GF-D8 (cell line): ENCODE measurements around the gene PLEKHN1.
"Not testable (repeated sequence)": the region's sequence is repeated elsewhere in the genome, so short reads cannot be mapped to it uniquely, and the experiment has no call there.

Experiments used
- DNase-seq: peaks from one replicate; lab custom pipeline; 2025; lab: John Stamatoyannopoulos, UW

PLEKHN1 gene

DNA sequence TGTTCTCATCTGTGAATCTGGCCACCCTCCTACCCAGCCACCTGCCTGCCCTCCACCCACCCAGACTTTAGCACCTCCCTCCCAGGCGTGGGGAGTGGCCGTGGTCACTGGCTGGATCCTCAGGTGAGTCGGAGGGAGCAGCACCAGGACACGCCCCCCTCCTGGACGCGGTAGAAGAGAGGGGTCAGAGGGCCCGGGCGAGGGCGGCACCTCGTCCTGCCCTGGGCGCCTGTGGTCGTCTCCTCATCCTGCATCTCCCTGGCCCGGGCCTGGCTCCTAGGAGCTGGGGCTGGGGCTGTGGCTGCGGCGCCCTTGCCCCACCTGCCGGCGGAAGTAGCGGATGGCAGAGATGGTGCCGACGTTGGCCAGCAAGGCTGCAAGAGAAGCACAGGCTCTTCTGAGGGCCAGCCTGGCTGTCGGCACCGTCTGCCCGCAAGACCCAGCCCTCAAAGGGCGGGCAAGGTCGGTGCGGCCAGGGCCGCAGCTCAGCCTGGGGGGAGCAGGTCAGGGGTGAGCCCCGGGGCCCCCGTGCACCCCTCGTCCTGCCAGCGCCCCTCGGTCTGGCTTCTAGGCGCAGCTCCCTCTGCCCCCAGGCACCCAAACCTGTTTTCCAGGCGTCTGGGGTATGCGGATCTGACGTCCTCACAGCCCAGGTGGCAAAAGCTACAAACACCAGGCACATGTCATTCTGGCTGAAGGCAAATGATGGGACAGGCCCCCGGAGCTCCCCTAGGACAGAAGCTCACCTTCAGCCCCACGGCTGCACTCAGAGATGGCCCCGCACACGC, 9.8 kb downstream of the PLEKHN1 start:
- DNase-seq, result peak; percentile 36

DNA sequence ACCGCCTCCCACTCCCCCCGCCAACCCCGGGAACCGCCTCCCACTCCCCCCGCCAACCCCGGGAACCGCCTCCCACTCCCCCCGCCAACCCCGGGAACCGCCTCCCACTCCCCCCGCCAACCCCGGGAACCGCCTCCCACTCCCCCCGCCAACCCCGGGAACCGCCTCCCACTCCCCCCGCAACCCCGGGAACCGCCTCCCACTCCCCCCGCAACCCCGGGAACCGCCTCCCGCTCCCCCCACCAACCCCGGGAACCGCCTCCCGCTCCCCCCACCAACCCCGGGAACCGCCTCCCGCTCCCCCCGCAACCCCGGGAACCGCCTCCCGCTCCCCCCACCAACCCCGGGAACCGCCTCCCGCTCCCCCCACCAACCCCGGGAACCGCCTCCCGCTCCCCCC, 10.5 kb downstream of the PLEKHN1 start:
- DNase-seq, result not testable (repeated sequence)

DNA sequence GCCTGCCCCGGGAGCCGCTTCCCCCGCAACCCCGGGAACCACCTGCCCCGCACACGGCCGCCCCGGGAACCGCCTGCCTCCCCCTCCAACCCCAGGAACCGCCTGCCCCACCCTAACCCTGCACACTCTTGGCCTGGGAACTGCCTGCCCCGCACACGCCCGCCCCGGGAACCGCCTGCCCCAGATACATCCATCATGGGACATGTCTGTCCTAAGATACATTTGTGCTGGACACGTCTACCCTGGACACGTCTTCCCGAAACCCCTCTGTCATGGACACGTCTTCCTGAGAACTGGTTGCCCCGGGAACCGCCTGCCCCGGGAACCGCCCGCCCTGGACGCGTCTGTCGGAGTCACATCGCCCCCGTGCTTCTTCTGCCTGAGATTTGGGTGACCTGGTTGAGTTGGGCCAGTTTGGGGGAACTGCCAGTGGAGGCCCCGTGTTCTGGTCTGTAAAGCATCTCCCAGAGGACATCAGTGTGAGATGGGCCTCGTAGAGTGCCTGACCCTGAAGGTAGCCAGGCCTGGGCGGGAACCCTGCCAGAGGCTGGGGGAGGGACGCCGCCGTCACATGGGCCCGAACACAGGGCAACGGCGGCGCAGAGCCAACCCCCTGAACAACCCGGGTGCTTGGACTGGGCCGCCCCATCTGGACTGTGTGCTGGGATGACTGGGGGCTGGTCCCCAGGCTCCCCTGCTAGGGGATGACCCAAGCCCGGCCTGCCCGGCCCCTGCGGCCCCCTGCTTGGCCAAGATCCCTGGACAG, 12.0 kb downstream of the PLEKHN1 start:
- DNase-seq, result no peak

DNA sequence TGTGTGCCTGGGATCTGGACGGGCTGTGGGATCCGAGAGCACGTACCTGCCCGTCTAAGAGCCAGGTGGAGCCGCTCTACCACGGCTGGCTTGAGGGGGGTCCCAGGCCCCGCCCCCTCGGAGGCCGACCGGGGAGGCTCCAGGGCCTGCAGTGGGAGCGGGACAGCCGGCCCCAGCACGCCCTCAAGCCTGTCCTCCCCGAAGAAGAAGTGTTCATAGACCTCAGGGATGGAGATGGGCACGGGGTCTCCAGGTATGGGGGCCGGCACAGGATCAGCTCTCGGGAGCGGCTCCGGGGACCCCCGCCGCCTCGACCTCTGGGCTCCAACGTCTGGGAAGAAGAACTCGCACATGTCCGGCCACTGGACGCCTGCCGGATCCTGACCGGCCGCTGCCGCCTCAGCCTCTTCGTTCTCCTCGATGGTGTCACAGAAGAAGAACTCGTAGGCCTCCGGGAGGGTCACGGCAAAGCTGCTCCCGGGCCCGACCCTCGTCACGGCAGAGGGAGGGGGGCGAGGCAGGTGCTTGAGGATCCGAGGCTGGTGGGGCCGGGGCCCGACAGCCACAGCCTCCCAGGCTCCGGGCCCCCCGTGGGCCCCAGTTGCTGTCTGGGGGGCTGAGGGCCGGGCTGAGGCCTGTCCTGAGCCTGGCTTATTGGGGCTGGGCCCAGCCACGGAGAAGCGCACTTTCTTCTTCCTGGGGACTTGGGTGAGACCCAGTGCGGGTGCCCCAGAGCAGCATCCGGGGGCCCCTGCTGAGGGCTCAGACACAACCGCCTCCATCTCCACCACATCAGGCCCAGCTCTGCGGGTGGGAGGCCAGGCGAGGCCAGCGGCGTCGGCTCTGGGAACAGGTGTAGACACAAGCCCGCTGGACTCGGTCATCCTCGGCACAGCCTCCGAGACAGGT, 12.8 kb downstream of the PLEKHN1 start:
- no peak for DNase-seq

DNA sequence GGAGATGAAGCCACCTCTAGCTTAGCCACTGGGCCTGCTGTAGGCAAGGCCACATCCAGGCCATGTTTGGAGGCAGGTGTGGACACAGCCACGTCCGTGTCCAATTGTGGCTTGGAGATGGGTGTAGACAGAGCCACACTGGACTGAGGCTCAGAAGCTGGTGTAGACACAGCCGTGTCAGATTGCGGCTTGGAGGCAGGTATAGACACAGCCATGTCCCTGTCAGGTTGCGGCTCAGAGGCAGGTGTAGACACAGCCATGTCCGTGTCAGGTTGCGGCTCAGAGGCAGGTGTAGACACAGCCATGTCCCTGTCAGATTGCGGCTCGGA, 13.4 kb downstream of the PLEKHN1 start:
- DNase-seq, result no peak

DNA sequence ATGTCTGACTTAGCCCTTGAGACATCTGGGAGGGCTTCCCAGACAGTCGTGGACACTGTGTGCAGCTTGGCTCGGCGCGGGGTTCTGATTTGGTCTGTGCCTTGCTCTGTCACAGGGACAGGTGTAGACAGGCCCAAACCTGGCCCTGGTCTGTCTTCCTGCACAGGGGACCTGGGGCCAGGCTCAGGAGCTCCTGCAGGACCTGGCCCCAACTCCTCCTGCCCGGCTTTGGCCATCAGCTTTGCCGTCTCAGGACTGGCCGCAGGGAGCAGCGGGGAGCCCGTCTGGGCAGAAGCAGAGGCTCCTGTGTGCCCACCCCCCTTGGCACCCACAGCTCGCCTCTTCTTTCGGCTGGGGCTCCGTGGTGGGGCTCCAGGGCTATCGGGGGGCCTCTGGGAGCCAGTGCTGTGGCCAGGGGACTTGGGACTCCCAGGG, 13.9 kb downstream of the PLEKHN1 start:
- no peak for DNase-seq

DNA sequence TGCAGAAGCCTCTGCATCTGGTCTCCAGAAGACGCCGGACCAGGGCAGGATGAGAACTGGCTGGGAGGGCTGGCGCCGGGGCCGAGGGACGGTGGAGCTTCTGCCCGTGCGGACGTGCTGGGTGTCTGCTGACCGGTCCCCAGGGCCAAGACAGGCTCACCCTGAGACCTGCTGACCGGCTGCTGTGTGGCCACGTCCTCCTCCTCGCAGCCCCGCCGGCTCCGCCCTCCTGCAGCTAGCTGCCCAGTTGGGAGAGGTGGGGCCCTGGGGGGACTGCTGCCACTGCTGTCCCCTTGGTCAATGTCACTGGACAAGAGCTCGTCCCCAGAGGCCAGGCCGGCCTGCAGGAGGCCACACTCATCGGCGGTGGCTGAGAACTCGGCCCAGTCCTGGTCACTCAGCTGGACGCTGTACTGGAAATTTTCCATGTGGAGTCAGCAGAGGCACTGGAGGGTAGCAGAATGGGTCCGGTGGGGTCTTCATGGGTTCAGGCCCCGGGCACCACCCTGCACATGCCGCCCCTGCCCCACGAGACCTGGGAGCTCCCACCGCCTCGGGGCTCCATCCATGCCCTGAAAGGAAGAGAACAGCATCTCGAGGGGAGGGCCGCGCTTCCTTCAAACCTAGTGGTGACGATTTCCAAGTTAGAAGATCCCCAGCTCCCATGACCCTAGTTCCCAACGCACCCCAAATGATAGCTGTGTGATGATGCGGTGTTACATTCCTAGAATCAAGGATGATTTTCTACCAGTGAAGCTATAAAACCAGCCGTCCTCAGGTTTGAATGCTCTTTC, 14.5 kb downstream of the PLEKHN1 start:
- no peak for DNase-seq

DNA sequence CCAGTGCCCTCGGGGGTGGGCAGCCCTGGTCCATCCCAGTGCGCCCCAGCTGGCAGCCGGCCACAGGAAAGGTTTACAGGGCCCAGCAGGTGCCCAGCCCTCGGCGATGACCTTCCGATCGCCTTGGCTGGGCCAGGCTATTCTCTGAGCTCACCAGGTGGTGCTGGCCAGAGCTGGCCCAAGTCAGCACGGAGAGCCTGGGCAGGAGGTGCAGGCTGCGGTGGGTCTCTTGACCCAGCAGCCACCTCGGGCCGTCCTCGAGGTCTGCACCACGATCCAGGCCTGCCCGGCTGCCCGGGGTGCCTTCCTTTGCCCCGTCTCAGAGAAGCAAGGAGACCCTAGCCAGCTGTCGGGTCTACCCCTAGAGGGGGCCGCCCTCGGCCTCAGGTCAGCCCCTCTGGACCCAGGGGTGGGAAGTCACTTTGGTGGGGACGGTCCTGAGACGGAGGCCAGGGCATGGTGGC, 15.2 kb downstream of the PLEKHN1 start:
- no peak for DNase-seq

DNA sequence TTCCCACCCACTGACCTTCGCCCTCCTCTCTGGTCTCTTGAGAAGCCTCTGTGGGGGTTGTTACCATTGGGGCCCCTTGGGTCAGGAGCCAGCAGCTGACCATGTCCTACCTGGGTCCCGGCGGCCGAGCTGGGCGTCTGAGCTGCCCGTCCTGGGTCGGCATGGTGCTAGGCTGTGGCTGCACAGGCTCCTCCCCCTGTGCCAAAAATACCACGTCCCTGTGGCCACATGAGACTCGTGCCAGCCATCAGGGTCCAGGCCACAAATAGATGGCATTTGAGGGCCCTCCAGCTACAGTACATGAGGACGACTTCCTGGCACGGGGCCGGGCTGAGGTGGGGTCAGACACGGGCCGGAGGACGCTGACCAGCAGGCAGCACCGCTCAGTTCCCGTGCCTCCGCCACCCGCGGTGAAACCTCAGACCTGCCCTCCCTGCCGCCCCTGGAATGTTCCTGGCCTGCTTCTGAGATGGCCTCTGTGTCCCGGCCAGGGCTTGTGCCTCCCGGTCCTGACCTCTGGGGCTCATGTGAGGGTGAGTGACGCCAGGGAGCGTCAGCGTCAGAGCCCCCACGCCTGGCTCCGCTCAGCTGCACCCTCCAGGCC, 15.8 kb downstream of the PLEKHN1 start, which contains the start of gene PERM1:
PERM1 (minus strand) TSS at position 139 of the 604 bp plus-strand sequence. CDS start 1,064 bp downstream, outside the sequence.
- no peak for DNase-seq

DNA sequence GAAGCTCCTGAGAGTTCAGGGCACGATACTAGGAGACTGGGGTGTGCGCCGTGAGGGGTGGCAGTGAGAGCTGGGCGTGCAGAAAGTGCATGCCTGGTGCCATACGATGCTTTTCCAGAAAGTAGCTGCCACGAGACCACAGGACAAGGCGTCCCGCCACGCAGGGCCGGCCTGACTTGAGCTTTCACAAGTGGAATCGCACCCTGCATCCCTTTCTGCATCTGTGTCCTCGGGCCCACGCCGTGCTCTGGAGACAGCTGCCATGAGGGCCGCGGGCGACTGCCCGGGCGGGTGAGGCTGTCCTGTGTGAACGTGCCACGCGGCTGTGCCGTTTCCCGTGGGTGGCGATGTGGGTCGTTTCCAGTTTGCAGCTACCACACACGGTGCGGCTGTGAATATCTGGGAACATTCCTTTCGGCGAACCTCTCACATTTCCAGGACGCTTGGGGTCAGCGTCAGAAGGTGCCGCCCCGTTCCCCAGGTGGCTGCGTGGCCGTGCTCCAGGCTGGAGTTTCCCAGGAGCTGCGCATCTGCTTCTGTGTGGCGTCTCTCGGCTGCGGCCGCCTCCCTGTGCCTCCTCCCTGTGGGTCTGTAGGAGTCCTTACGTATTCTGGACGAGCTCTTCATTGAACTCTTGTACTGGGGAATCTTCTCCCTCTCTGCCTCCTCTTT, 16.6 kb downstream of the PLEKHN1 start:
- DNase-seq, result no peak

DNA sequence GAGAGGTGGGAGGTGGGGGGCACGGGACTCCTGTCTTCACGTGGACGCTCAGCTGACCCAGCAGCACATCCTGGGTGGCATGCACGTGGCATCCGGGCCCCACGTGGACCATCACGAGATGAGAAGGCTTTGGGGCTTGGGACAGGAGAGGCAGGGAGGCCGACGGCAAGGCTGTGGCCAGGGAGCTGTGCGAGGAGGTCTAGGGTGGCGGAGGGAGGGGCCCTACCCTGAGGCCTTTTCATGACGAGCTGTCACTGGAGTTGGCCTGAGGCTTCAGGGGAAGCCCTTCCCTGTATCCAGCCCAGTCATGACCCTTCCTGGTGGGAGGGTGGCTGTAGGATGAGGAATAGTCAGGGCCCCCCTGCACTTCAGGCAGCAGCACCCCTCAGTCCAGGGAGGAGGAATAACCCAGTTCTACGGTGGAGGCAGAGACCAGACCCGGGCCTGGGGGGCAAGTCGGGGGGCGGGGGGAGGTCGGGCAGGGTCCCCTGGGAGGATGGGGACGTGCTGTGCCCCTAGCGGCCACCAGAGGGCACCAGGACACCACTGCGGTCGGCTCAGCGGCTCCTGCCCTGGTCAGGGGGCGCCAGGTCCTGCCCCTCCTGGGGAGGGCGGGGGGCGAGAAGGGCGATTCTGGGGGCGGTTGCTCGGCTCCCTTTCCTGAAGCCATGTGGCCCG, 17.7 kb downstream of the PLEKHN1 start:
- no peak for DNase-seq

DNA sequence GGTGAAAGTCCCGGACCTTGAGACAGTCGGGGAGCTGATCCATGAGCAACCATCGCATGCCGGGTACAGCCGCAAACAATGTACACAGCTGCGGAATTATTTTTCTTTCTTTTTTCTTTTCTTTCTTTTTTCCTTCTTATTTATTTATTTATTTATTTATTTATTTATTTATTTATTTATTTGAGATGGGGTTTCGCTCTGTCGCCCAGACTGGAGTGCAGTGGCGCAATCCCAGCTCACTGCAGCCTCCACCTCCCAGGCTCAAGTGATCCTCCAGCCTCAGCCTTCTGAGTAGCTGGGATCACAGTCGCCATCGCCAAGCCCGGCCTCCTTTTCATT, 18.2 kb downstream of the PLEKHN1 start:
- no peak for DNase-seq

DNA sequence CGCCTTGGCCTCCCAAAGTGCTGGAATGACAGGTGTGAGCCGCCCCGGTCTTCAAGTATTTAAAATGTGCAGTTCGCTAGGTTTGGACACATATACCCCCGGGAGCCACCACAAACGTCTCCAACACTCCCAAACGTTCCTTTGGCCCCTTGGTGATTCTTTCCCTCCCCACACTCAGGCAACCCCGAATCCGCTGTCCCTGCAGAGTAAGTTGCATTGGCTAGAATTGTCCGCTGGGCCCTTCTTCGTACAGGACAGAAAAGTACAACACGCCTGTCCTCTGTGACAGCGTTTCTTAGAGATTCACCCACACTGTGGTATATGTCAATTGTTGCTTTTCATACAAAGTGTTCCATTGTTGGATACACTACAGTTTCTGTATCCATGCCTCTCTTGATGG, 18.8 kb downstream of the PLEKHN1 start:
- no peak for DNase-seq

DNA sequence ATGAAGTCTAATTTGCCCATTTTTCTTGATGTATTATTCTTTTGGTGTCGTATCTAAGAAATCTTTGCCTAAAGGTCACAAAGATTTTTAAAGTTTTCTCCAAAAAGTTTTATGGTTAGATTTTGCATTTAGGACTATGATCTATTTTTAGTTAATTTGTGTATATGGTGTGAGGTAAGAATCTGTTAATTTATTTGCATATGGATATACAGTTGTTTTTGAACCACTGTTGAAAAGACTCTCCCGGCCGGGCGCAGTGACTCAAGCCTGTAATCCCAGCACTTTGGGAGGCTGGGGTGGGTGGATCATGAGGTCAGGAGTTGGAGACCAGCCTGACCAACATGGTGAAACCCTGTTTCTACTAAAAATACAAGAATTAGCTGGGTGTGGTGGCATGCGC, 21.8 kb downstream of the PLEKHN1 start:
- not testable (repeated sequence) for DNase-seq

DNA sequence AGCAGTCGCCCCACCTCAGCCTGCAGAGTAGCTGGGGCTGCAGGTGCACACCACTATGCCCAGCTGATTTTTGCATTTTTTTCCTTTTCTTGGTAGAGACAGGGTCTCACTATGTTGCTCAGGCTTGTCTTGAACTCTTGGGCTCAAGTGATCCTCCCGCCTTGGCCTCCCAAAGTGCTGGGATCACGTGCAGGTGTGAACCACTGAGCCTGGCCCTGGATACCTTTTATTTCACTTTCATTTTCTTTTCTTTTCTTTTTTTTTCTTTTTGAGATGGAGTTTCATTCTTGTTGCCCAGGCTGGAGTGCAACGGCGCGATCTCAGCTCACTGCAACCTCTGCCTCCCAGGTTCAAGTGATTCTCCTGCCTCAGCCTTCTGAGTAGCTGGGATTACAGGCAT, 25.0 kb downstream of the PLEKHN1 start:
- not testable (repeated sequence) for DNase-seq

DNA sequence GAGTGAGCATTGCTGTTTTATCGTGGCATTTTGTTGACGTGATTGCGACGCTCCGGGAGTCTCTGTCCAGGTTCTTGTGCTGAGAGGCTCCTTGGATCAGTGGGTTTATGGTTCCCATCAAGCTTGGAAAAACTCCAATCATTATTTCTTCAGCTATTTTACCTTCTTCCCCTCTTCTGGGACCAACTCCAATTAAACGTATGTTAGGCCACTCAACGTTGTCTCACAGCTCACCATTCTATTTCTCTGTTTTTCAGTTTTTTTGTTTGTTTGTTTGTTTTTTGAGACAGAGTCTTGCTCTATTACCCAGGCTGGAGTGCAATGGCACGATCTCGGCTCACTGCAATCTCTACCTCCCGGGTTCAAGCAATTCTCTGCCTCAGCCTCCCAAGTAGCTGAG, 25.6 kb downstream of the PLEKHN1 start:
- DNase-seq, result no peak

DNA sequence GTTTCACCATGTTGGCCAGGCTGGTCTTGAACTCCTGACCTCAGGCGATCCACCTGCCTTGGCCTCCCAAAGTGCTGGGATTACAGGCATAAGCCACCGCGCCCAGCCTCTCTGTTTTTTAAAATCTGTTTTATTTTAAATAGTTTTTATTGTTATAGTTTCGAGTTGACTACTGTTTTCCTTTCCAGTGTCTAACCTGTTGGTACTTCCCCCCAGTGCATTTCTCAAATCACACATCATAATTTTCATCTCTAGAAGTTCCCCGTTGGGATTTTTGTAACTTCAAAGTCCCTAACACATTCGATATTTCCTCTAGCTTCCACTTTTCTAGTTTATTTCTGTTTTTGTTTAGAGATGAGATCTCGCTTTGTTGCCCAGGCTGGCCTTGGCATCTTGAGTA, 26.1 kb downstream of the PLEKHN1 start:
- DNase-seq, result no peak

DNA sequence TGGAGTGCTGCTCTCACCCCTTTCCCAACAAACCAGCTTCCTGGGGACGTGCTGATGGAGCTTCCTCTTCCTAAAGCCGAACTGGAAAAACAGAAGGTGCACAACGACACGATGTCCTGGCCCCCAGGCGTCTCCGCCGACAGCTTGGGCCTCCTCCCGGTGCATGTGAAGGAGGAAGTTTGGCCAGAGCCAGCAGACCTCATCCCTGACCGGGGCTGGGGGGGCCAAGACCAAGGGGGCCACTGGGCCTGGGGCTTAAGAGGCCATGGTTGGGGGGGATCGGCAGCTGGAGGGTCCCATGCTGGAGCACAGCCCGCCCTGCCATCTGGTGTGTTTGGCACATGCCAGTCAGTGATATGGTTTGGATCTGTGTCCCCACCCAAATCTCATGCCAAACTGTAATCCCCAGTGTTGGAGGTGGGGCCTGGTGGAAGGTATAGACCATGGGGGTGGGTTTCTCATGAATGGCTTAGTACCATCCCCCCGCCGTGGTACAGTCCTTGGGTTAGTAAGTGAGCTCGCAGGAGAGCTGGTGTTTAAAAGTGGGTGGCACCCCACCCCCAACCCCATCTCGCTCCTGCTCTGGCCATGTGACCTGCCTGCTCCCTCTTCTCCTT, 27.2 kb downstream of the PLEKHN1 start:
- DNase-seq, result no peak

DNA sequence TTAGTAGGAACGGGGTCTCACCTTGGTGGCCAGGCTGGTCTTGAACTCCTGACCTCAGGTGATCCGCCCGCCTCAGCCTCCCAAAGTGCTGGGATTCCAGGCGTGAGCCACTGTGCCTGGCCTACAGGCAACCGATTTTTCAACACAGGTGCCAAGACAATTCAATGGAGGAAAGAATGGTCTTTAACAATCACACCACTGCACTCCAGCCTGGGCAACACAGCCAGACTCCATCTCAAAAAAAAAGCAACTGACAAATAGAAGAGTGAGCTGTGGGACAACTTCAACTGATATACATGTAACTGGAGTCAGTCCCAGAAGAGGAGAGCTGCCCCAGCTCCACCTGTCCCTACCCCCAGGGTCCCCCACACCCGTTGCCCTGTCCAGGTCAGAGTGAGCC, 28.3 kb downstream of the PLEKHN1 start:
- DNase-seq, result not testable (repeated sequence)
